ENCODE results near the gene ZNF326.
"Not testable (repeated sequence)": the region's sequence is repeated elsewhere in the genome, so short reads cannot be mapped to it uniquely, and the experiment has no call there.

ZNF326 gene

GRCh38 chr1:89999208-89999607 is 4.3 kb downstream of the ZNF326 start:
- no peak for DNase-seq

DNA sequence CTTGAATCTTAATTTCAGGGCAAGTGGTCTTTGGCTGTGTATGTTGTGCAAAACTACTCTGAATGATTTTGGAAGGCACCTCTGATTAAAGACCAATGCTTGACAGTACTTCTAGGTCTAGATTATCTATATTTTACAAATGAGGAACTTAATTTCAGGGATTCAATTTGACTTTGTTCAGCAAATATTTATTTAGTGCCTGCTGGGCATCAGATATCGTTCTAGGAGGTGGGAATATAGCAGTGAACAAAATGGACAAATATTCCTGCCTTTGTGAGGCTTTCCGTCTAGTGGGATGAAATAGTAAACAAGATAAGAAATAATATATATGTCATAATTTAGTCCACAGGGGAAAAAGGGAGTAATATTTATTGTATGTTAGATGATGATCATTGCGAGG is 4.7 kb downstream of the ZNF326 start:
- no peak for DNase-seq

GRCh38 chr1:90000934-90001676 is 6.2 kb downstream of the ZNF326 start:
- no peak for DNase-seq

GRCh38 chr1:90007979-90008404 is 13.1 kb downstream of the ZNF326 start:
- DNase-seq, result no peak

GRCh38 chr1:90012300-90012699 is 17.4 kb downstream of the ZNF326 start:
- no peak for DNase-seq

- DNase-seq, result no peak
Measured at GRCh38 chr1:90023691-90024090, 28.8 kb downstream of the ZNF326 start.

GRCh38 chr1:90027281-90027680 is 32.4 kb downstream of the ZNF326 start:
- no peak for DNase-seq

- DNase-seq, result no peak
Measured at GRCh38 chr1:90039652-90040051, 44.7 kb downstream of the ZNF326 start.

- no peak for DNase-seq
Measured at GRCh38 chr1:90043586-90043985, 48.7 kb downstream of the ZNF326 start.

DNA sequence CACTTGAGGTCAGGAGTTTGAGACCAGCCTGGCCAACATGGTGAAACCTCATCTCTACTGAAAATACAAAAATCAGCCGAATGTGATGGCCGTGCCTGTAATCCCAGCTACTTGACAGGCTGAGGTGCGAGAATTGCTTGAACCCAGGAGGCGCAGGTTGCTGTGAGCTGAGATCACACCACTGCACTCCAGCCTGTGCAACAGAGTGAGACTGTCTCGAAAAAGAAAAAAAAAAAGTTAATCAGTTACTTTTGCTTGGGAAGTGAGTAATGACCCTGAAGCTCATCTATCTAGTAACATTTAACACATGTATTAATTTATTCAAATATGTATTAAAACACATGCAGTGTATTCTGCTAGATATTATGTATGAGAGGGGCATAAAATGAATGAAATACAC is 49.4 kb downstream of the ZNF326 start:
- DNase-seq, result no peak

GRCh38 chr1:90045853-90046563 is 51.1 kb downstream of the ZNF326 start:
- no peak for DNase-seq

GRCh38 chr1:90046635-90047034 is 51.7 kb downstream of the ZNF326 start:
- DNase-seq, result no peak

DNA sequence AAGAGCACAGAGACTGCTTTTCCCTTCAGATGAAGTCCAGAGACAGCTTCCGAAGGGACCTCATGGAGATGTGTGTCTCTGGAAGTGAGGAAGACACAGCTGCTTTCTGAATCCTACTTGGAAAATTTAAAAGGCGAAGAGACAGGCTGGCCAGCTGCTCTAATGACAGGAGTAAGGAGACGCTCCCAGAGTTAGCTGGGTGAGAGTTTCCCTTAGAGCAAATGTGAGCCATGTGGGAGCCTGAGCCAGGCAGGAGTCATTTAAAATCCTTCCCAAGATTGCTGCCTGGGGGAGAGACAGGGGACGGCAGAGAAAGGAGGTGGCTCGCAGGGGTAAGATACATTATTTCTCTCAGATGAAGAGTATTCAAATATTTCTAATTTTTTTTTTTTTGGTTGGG is 53.1 kb downstream of the ZNF326 start:
- DNase-seq, result no peak

GRCh38 chr1:90062700-90063643 is 68.1 kb downstream of the ZNF326 start:
- DNase-seq, result not testable (repeated sequence)

- not testable (repeated sequence) for DNase-seq
Measured at GRCh38 chr1:90064109-90064508, 69.2 kb downstream of the ZNF326 start.

DNA sequence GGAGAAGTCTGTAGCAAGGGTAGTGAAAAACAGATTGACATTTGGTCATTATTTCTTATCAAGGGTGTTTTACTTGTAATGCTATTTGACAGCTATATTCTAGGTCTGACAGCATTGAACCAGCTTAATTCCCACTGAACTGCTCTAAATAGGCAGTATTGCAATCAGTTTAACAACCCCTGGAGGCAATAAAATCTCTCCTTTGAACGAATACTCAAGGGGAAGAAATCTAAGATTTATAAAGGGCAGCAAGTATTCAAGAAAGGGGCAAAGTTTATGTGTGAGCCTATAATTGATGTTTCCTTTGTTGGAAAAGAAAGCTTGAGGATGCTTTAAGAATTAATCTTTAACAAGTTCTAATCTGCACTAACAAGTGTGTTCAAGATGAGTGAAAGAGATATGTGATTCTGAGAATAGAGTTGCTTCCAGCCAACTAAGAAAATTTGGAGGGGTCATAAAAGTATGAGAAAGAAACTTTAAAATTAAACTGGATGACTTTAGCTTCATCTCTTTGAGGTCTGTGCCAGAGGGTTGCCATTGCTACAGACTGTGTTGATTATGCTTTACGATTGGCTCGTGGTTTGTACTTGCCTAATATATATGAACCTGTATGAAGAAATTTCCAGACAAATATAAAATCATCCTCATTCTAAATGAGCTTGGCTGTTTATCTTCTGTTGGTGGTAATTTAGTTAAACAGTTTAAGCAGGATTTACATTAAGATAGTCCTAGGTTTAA is 72.5 kb downstream of the ZNF326 start:
- no peak for DNase-seq

GRCh38 chr1:90068611-90069280 is 73.8 kb downstream of the ZNF326 start:
- DNase-seq, result no peak

DNA sequence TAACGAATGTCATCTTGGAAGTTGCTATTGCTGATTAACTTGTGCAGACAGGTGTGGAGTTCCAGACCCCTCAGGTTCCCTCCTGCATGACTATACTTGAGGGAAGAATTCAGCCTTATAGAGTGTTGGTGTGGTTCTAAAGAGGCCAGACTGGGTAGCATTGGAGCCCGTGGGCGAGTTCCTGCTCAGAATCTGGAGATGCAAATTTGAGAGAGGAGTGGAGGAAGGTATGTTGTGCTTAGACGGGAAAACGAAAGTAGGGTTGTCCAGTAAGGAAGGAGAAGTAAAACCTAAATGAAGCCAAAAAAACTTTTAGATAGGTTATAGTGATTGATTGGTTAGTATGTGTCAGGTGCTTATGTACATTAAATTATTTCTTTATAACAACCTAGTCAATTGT is 79.2 kb downstream of the ZNF326 start:
- no peak for DNase-seq

GRCh38 chr1:90074566-90074965 is 79.7 kb downstream of the ZNF326 start:
- no peak for DNase-seq

DNA sequence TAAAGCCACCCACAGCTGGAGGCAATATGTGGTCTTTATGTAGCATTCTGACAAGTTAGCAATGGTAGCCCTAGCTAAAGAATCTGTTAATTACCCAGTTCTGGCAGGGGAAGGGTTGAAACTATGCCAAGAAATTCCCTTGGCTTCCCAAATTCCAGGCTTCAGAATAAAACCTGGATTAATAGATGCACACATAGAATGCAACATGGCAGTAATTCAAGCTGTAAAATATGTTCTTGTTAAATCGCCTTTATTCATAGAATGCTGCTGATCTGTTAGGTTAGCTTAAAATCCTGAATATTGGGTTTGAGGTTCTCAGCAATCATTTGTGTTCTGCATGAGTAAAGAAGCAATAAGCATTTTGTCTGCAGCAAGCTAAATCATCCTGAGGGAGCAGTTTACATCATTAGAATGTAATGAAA is 80.1 kb downstream of the ZNF326 start:
- DNase-seq, result no peak

DNA sequence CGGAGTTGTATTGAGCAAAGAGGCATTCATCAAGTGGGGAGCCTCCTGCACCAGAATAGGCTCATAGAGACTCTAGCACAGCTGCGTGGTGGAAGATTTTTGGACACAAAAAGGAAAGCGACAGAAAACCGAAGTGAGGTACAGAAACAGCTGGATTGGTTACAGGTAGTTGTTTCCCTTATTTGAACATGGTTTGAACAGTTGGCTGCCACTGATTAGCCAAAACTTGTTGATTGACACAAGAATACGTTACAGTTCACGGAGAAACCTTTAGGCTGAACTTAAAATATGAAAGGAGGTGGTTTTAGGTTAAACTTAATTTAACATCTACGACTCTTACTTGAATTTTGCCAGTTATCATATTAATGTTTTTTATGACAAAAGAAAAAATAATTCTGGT is 89.1 kb downstream of the ZNF326 start:
- DNase-seq, result no peak
